ENCODE results near the gene DNAH9. TPM values are rescaled to one million over a fixed set of nuclear protein-coding genes. Genes with fewer than 3 reads are reported as not detected.

DNAH9 gene
- total and polyA plus RNA-seq, 11 donors = 0.07 to 2.3 (median 0.49) TPM; not detected in 7

- ATAC-seq = peak in 1 of 4 donors; percentile 38
- WGBS, 4 donors = 88 to 91% (median 90%) methylated on average over 39 to 46 of the region's 46 CpGs
- TF ChIP-seq POLR2A (IDR thresholded peaks at IDR 0.05) = no peak
- TF ChIP-seq CTCF (IDR thresholded peaks at IDR 0.05) = no peak
Measured at GRCh38 chr17:11557727-11558452, 40.4 kb upstream of the DNAH9 start.

GRCh38 chr17:11558681-11559234, 39.5 kb upstream of the DNAH9 start:
- no peaks in the 10 kb centered on the region for H3K9me3 ChIP-seq
- ATAC-seq (no peak), DNase-seq (no peak)
- H3K4me3 ChIP-seq = no peak overlapping the region
- no peak overlapping the region for H3K27ac ChIP-seq
- intact Hi-C loops (cut with DNase I) = no loop called here
- H3K36me3 ChIP-seq = no peaks in the 10 kb centered on the region
- WGBS, 4 donors = 91 to 95% (median 91%) methylated on average over 10 of the region's 10 CpGs
- no peaks in the 10 kb centered on the region for H3K4me1 ChIP-seq
- H3K27me3 ChIP-seq = peaks cover 0 to 6% (median 0%) of the 10 kb centered on the region in 9 donors
- no peak for TF ChIP-seq CTCF (IDR thresholded peaks at IDR 0.05)
- TF ChIP-seq POLR2A (IDR thresholded peaks at IDR 0.05) = no peak

More at GRCh38 chr17:11557727-11558452, 40.4 kb upstream of the DNAH9 start:
- no peak overlapping the region for H3K4me3 ChIP-seq
- DNase-seq = no peak
- no peaks in the 10 kb centered on the region for H3K36me3 ChIP-seq
- H3K27me3 ChIP-seq = peaks cover 0 to 6% (median 0%) of the 10 kb centered on the region in 9 donors
- no peak overlapping the region for H3K27ac ChIP-seq
- intact Hi-C loops (cut with DNase I) = no loop called here
- no peaks in the 10 kb centered on the region for H3K9me3 ChIP-seq
- no peaks in the 10 kb centered on the region for H3K4me1 ChIP-seq

- H3K4me3 ChIP-seq = no peak overlapping the region
- DNase-seq = no peak
- peaks cover 0 to 6% (median 0%) of the 10 kb centered on the region in 9 donors for H3K27me3 ChIP-seq
- intact Hi-C loops (cut with DNase I) = no loop called here
- no peak for ATAC-seq
- H3K4me1 ChIP-seq = no peaks in the 10 kb centered on the region
- no peaks in the 10 kb centered on the region for H3K36me3 ChIP-seq
- TF ChIP-seq CTCF (IDR thresholded peaks at IDR 0.05) (no peak), POLR2A (IDR thresholded peaks at IDR 0.05) (no peak)
- H3K9me3 ChIP-seq = no peaks in the 10 kb centered on the region
- no peak overlapping the region for H3K27ac ChIP-seq
- WGBS, 4 donors = 65 to 75% (median 73%) methylated on average over 7 of the region's 7 CpGs
Measured at GRCh38 chr17:11559601-11560000, 38.7 kb upstream of the DNAH9 start.

- no peaks in the 10 kb centered on the region for H3K36me3 ChIP-seq
- H3K27me3 ChIP-seq = peaks cover 0 to 3% (median 0%) of the 10 kb centered on the region in 9 donors
- 78 to 95% (median 85%) methylated on average over 1 of the region's 1 CpG for whole genome bisulfite sequencing, 4 donors
- TF ChIP-seq POLR2A (IDR thresholded peaks at IDR 0.05) = no peak
- no peak for TF ChIP-seq CTCF (IDR thresholded peaks at IDR 0.05)
- H3K9me3 ChIP-seq = no peaks in the 10 kb centered on the region
- ATAC-seq (no peak), DNase-seq (no peak)
- intact Hi-C loops (cut with DNase I) = no loop called here
- H3K27ac ChIP-seq = no peak overlapping the region
- H3K4me3 ChIP-seq = no peak overlapping the region
- H3K4me1 ChIP-seq = no peaks in the 10 kb centered on the region
Measured at GRCh38 chr17:11561281-11561680, 37.0 kb upstream of the DNAH9 start.
